ENCODE results near the gene MZT1.
"Not testable (repeated sequence)": the region's sequence is repeated elsewhere in the genome, so short reads cannot be mapped to it uniquely, and the experiment has no call there.

Gene MZT1

GRCh38 chr13:72727417-72728289 is at the start of gene MZT1, which contains the start of gene BORA:
Gene MZT1 (minus strand): TSS chr13:72727629. CDS start chr13:72727602, 27 bp downstream.
Gene BORA (plus strand): TSS chr13:72727923. CDS start chr13:72728941, 1,018 bp downstream.
- peak; percentile 96 for DNase-seq

GRCh38 chr13:72774019-72774418 is 46.6 kb upstream of the MZT1 start:
- DNase-seq = no peak

- DNase-seq = no peak
These were observed 36.0 kb upstream of the MZT1 start for GRCh38 chr13:72763411-72763810.

- DNase-seq = no peak
These were observed 32.8 kb upstream of the MZT1 start for GRCh38 chr13:72760189-72760588.

GRCh38 chr13:72757792-72758535 is 30.5 kb upstream of the MZT1 start:
- no peak for DNase-seq

- no peak for DNase-seq
These were observed 26.7 kb upstream of the MZT1 start for GRCh38 chr13:72754111-72754510.

- no peak for DNase-seq
These were observed 23.8 kb upstream of the MZT1 start for GRCh38 chr13:72751220-72751619.

- no peak for DNase-seq
These were observed 17.8 kb upstream of the MZT1 start for GRCh38 chr13:72745260-72745659.

GRCh38 chr13:72740015-72740414 is 12.6 kb upstream of the MZT1 start:
- no peak for DNase-seq

- no peak for DNase-seq
These were observed 9.6 kb upstream of the MZT1 start for GRCh38 chr13:72737033-72737432.

- DNase-seq = no peak
These were observed 819 bp upstream of the MZT1 start for GRCh38 chr13:72728290-72728605.

- DNase-seq = no peak
These were observed 558 bp downstream of the MZT1 start for GRCh38 chr13:72726726-72727416.

GRCh38 chr13:72726185-72726584 is 1.2 kb downstream of the MZT1 start:
- not testable (repeated sequence) for DNase-seq

GRCh38 chr13:72716776-72717175 is 10.7 kb downstream of the MZT1 start:
- DNase-seq = no peak

- no peak for DNase-seq
These were observed 26.9 kb downstream of the MZT1 start for GRCh38 chr13:72700509-72700908.

GRCh38 chr13:72698164-72698563 is 29.3 kb downstream of the MZT1 start:
- DNase-seq = no peak

- no peak for DNase-seq
These were observed 30.9 kb downstream of the MZT1 start for GRCh38 chr13:72696579-72696978.

- DNase-seq = no peak
These were observed 33.1 kb downstream of the MZT1 start for GRCh38 chr13:72694314-72694713.

- DNase-seq = no peak
These were observed 33.6 kb downstream of the MZT1 start for GRCh38 chr13:72693832-72694231.

- no peak for DNase-seq
These were observed 34.4 kb downstream of the MZT1 start for GRCh38 chr13:72692884-72693514.

GRCh38 chr13:72689181-72689696 is 38.2 kb downstream of the MZT1 start:
- DNase-seq = no peak

- no peak for DNase-seq
These were observed 40.7 kb downstream of the MZT1 start for GRCh38 chr13:72686766-72687165.

- no peak for DNase-seq
These were observed 47.1 kb downstream of the MZT1 start for GRCh38 chr13:72680353-72680752.
